ENCODE results near the gene LIX1. TPM values are rescaled to one million over a fixed set of nuclear protein-coding genes. Genes with fewer than 3 reads are reported as not detected.

Gene LIX1
- total and polyA plus RNA-seq, 7 donors: under 0.01 to 0.03 TPM; not detected in 5

DNA sequence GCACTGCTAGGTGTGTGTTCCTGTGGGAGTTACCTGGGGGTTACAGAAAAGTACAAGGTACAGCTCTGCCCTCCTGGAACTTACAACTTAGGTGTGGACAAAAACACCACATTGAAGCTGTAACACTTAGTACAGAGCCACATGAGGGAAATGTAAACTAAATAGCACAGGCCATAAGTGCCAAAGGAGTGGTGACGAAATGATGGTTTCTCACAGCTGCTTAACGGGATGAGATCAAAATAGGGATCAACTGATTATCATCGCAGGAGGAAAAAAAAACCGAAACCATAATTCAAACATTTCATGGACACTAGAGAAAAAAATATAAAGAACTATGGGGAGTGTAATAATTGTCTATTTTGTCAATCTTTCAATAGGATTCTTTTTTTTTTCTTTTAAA lies 5.9 kb downstream of the LIX1 start:
- H3K36me3 ChIP-seq (ENCODE audit: insufficient read depth in 1 of 2, low read depth in 1 of 2): no peaks in the 10 kb centered on the region
- H3K27ac ChIP-seq: no peak overlapping the region
- no peak for DNase-seq
- no peak overlapping the region for H3K4me3 ChIP-seq
- WGBS, 3 donors: 47 to 67% (median 50%) methylated on average over 4 of the region's 4 CpGs
- TF ChIP-seq, protein P1, sequence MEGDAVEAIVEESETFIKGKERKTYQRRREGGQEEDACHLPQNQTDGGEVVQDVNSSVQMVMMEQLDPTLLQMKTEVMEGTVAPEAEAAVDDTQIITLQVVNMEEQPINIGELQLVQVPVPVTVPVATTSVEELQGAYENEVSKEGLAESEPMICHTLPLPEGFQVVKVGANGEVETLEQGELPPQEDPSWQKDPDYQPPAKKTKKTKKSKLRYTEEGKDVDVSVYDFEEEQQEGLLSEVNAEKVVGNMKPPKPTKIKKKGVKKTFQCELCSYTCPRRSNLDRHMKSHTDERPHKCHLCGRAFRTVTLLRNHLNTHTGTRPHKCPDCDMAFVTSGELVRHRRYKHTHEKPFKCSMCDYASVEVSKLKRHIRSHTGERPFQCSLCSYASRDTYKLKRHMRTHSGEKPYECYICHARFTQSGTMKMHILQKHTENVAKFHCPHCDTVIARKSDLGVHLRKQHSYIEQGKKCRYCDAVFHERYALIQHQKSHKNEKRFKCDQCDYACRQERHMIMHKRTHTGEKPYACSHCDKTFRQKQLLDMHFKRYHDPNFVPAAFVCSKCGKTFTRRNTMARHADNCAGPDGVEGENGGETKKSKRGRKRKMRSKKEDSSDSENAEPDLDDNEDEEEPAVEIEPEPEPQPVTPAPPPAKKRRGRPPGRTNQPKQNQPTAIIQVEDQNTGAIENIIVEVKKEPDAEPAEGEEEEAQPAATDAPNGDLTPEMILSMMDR (IDR thresholded peaks at IDR 0.05): no peak
- no peaks in the 10 kb centered on the region for H3K4me1 ChIP-seq
- H3K27me3 ChIP-seq (ENCODE audit: insufficient read depth in 3 of 3, low read length in 2 of 3): peaks cover 0 to 3% (median 0%) of the 10 kb centered on the region in 3 donors
- H3K9me3 ChIP-seq: no peaks in the 10 kb centered on the region
- ATAC-seq: no peak
- intact Hi-C loops (cut with DNase I): no loop called here

DNA sequence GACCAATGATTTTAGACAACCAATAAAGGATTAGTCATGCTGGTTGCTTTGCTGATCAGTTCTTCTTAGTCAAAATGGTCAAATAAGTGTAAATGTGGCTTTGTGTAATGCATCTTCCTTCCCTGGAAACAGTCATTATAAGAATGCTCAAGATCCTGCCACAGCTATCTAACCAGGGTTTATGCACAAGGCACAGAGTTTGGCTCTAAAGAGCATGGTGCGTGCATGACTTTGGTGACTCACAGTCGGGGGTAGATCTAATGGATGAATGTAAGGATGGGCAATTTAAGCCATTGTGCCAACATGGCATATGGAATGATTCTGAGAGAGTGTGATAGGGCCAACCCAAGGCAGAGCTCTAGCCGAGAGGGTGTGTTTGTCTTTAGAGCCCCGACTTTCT lies 6.5 kb downstream of the LIX1 start:
- intact Hi-C loops (cut with DNase I): no loop called here

DNA sequence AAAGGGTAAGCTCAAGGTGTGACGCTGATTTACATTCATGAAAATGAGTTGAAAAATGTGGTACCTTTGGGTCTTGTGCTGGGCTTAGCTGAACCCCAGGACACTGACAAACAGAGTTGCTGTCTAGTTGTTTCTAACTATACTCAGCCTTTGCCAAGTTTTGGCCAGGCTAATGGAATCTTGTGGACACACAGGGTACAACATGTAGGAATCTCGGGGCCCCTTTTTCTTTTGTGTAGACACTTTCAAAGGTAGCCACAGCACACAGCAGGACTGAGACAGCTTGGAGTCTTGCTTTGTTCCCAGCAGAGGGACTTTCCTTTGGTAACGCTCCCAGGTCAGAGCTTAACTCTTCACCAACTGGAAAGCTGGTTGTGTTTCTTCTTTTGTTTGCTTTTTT lies 7.8 kb downstream of the LIX1 start:
- ATAC-seq: no peak
- intact Hi-C loops (cut with DNase I): no loop called here
- Histone ChIP-seq H3K27ac (no peak overlapping the region), H3K9me3 (no peaks in the 10 kb centered on the region), H3K4me1 (no peaks in the 10 kb centered on the region), H3K4me3 (no peak overlapping the region), H3K36me3 (ENCODE audit: insufficient read depth in 1 of 2, low read depth in 1 of 2) (no peaks in the 10 kb centered on the region), H3K27me3 (ENCODE audit: insufficient read depth in 3 of 3, low read length in 2 of 3) (peaks cover 0 to 3% (median 0%) of the 10 kb centered on the region in 3 donors)
- DNase-seq: no peak
- WGBS, 3 donors: 69 to 79% (median 74%) methylated on average over 3 of the region's 3 CpGs
- TF ChIP-seq, protein P1 (IDR thresholded peaks at IDR 0.05): no peak

More for the DNA sequence above, 6.5 kb downstream of the LIX1 start:
- DNase-seq: no peak
- Histone ChIP-seq H3K27ac (no peak overlapping the region), H3K27me3 (ENCODE audit: insufficient read depth in 3 of 3, low read length in 2 of 3) (peaks cover 0 to 3% (median 0%) of the 10 kb centered on the region in 3 donors), H3K4me1 (no peaks in the 10 kb centered on the region), H3K36me3 (ENCODE audit: insufficient read depth in 1 of 2, low read depth in 1 of 2) (no peaks in the 10 kb centered on the region), H3K9me3 (no peaks in the 10 kb centered on the region), H3K4me3 (no peak overlapping the region)
- ATAC-seq: no peak
- TF ChIP-seq, protein P1 (IDR thresholded peaks at IDR 0.05): no peak
- 72 to 76% (median 74%) methylated on average over 4 of the region's 4 CpGs for WGBS, 3 donors

DNA sequence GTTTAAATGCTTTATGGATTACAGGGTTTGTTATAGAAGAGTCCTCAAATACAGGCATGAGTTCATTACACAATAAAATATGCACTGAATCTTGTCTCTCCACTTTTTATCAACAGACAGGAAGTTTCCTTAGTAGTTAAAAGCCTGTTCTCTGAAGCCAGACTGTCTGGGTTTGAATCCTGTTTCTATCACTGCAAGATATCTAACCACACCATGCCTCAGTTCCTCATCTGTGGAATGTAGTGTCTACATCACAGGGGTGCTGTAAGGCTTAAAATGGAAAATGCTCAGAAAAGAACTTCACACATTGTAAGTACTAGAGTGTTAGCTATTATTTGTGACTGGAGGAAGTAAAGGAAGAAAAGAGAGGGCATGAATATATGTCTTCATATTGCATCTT lies 9.3 kb downstream of the LIX1 start:
- Histone ChIP-seq H3K9me3 (no peaks in the 10 kb centered on the region), H3K27me3 (ENCODE audit: insufficient read depth in 3 of 3, low read length in 2 of 3) (peaks cover 0 to 3% (median 0%) of the 10 kb centered on the region in 3 donors), H3K27ac (no peak overlapping the region), H3K4me3 (no peak overlapping the region), H3K4me1 (no peaks in the 10 kb centered on the region), H3K36me3 (ENCODE audit: insufficient read depth in 1 of 2, low read depth in 1 of 2) (no peaks in the 10 kb centered on the region)
- no peak for DNase-seq
- intact Hi-C loops (cut with DNase I): no loop called here
- TF ChIP-seq, protein P1 (IDR thresholded peaks at IDR 0.05): no peak
- no peak for ATAC-seq

DNA sequence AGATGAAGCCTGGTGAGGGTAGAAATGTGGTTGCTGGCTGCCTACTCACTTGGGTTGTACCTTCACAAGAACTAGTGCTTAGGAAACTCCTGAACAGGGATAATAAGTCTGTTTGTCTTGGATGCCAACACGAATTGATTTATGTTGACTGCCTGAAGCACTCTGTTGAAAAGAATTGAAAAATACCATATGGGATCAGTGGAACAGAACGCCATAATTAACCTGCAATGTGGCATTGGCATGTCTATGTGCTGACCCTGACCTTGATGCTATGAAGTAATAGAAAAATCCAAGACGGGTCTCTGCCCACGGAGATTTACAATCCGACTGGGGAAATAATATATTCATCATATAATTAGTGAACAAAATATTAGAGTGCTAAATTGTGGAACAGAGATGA lies 10.5 kb downstream of the LIX1 start:
- no peak for ATAC-seq
- no peaks in the 10 kb centered on the region for H3K4me1 ChIP-seq
- H3K36me3 ChIP-seq (ENCODE audit: insufficient read depth in 1 of 2, low read depth in 1 of 2): no peaks in the 10 kb centered on the region
- peaks cover 0 to 3% (median 0%) of the 10 kb centered on the region in 3 donors for H3K27me3 ChIP-seq (ENCODE audit: insufficient read depth in 3 of 3, low read length in 2 of 3)
- no peak overlapping the region for H3K27ac ChIP-seq
- no peak for DNase-seq
- no peaks in the 10 kb centered on the region for H3K9me3 ChIP-seq
- no peak overlapping the region for H3K4me3 ChIP-seq
- 57 to 67% (median 60%) methylated on average over 5 of the region's 5 CpGs for WGBS, 3 donors
- TF ChIP-seq, protein P1 (IDR thresholded peaks at IDR 0.05): no peak
- intact Hi-C loops (cut with DNase I): no loop called here
